Neural progenitor cell (in vitro differentiated cells): ENCODE measurements around the gene MRC2.

Source experiments
- CTCF ChIP-seq: fragments of 200-600 bp; sonication (generic); IDR thresholded peaks from 2 replicates; pipeline ENCODE4 v1.5.1; 2017; ENCODE audit warnings: antibody characterized with exemption, mild to moderate bottlenecking
- EZH2 ChIP-seq: fragments of 200-600 bp; sonication (generic); IDR thresholded peaks from 2 replicates; pipeline ENCODE4 v1.6.1; 2017; ENCODE audit warnings: antibody characterized with exemption, mild to moderate bottlenecking, moderate library complexity

GRCh38 chr17:62649570-62649969, 22.1 kb downstream of the MRC2 start:
- TF ChIP-seq CTCF (no peak), EZH2 (no peak)
